ENCODE results near the gene TTC39B.

DNA sequence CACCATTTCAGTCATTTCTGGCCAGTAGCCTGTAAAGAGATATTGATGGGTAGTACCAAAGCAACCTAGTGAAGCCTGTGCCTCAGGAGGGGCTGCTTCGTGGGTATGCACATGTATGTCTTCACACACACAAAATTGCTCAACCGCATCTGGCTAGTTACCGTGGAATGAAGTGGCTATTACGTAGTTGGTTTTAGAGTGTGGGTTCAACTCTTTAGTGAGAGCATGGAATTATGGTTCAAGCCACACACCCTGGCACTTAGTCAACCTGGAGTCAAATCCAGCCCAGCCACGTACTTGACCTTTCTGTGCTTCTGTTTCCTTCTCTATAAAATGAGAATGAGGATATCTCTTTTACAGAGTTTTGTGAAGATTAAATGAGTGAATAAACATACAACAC, 174.9 kb downstream of the TTC39B start:
- TF ChIP-seq, protein P1, sequence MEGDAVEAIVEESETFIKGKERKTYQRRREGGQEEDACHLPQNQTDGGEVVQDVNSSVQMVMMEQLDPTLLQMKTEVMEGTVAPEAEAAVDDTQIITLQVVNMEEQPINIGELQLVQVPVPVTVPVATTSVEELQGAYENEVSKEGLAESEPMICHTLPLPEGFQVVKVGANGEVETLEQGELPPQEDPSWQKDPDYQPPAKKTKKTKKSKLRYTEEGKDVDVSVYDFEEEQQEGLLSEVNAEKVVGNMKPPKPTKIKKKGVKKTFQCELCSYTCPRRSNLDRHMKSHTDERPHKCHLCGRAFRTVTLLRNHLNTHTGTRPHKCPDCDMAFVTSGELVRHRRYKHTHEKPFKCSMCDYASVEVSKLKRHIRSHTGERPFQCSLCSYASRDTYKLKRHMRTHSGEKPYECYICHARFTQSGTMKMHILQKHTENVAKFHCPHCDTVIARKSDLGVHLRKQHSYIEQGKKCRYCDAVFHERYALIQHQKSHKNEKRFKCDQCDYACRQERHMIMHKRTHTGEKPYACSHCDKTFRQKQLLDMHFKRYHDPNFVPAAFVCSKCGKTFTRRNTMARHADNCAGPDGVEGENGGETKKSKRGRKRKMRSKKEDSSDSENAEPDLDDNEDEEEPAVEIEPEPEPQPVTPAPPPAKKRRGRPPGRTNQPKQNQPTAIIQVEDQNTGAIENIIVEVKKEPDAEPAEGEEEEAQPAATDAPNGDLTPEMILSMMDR (IDR thresholded peaks at IDR 0.05) = no peak
- no peak for TF ChIP-seq POLR2AphosphoS5 (IDR thresholded peaks at IDR 0.05)
